ENCODE results near the gene SLC4A1.

SLC4A1 gene

GRCh38 chr17:44283344-44284023 lies 15.5 kb upstream of the SLC4A1 start:
- DNase-seq: no peak

GRCh38 chr17:44282264-44282663 lies 14.3 kb upstream of the SLC4A1 start:
- DNase-seq: no peak

GRCh38 chr17:44281570-44281969 lies 13.6 kb upstream of the SLC4A1 start:
- DNase-seq: no peak

GRCh38 chr17:44280392-44280937 lies 12.5 kb upstream of the SLC4A1 start:
- no peak for DNase-seq

DNA sequence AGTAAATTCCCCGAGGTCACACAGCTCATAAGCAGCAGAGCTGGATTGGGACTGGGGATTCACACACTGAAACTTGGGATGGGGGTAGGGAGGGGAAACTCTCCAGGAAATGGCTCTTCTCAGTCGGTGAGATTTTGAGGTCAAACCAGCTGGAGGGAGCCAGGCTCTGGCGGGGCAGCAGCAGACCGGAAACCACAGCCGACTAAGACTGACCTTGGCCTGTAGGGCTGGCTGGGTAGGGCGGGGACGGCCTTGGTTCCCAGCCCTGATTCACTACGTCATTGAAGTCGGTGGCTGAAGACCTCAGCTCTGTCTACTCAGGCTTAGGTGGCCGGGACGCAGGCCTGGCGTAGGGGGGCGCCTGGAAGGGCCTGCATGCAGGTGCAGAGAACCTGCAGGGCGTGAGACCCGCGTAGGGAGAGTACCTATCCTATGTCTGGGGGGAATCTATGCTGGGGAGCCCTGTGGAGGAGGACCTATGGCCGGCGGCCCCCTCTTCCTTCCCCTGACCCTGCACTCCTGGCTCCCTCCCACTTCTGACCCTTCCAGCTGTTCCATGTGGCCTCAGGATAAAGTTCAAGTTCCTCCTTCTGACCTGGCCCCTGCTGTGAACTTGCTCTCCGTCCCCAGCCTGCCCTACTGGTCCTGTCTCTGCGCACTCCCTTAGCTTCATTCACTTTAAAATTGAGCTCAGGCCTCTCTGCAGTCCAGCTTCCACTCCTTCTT lies 11.9 kb upstream of the SLC4A1 start:
- peak; percentile 94 to 95 (median 94) for DNase-seq

DNA sequence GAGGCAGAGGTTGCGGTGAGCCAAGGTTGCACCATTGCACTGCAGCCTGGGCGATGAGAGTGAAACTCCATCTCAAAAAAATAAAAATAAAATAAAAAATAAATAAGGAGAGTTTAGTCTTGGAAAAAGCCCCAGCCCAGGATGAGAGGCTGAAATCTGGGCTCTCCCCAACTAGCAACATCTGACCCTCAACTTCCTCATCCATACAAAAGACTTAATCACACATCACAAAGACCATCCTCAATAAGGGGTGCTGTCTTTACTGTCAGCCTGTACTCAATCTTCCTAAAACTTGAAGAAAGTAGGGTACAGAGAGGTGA lies 11.4 kb upstream of the SLC4A1 start:
- no peak for DNase-seq

GRCh38 chr17:44277976-44278375 lies 10.0 kb upstream of the SLC4A1 start:
- no peak for DNase-seq

GRCh38 chr17:44273607-44274006 lies 5.7 kb upstream of the SLC4A1 start:
- DNase-seq: no peak

- DNase-seq: no peak
Observed at GRCh38 chr17:44272954-44273353, 5.0 kb upstream of the SLC4A1 start.

- no peak for DNase-seq
Observed at GRCh38 chr17:44272321-44272951, 4.5 kb upstream of the SLC4A1 start.

GRCh38 chr17:44269535-44270240 lies 1.8 kb upstream of the SLC4A1 start:
- DNase-seq: no peak

DNA sequence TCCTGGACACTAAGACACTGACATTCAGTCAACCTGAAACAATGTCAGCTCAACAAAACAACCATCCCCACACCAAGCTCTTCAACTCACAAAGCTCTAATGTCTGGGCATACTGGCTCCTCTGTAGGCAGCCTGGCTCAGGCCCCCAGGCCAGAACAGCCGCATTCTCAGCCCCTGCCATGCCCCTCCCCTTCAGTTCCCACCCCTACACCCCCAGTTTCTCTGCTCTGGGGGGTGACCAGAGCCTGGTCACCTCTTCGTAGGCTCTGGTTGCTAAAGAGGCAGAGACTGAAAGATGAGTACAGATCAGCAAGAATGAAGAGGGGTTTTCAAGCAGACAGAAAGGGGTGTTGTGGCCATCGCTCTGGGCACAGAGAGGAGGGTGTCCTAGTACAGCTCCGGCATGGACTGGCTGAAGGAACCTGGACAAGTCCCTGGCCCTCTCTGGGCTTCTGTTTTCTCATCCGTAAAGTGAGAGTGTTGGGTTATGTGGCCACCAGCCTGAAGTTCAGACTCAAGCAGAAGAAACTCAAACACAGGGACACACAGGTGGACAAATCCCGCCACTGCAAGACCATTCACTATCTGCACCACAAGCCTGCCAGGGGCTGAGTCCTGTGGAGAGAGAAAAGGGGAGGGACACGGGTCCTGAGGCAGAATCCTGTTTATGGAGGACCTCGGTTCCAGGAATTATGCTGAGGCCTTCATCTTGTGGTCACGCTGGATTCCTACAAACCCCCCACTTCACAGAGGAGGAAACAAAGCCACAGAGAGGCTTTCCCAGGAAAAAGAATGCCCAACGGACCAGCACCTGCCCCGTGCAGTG lies 987 bp upstream of the SLC4A1 start:
- DNase-seq: no peak

- DNase-seq: no peak
Observed at GRCh38 chr17:44267165-44267455, 825 bp downstream of the SLC4A1 start.

- no peak for DNase-seq
Observed at GRCh38 chr17:44266402-44267164, 1.4 kb downstream of the SLC4A1 start.

GRCh38 chr17:44263345-44263902 lies 4.5 kb downstream of the SLC4A1 start:
- no peak for DNase-seq

DNA sequence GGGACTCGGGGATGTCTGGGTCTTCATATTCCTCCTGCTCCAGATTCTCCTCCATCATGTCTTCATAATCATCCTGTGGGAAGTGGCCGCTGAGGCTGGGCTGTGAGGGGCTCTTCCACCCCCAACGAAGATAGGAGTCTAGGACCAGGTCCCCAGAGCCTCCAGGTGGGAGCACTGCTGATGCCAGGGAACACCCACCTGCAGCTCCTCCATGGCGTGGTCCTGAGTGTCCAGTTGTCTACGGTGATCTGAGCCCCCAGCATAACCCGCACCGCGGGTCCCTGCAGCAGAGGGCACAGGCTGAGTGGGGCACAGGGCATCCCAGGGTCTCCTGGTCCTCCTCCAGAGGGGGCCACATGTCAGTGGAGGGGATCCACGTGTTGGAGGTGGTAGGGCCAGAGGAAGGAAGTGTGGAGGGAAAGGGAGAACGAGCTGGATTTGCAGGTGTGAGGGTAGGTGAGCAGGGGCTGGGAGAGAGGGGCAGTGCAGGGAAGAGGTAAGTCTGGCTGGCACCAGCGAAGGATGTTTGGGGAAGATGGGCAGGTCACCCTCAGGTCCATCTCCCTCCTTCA lies 5.2 kb downstream of the SLC4A1 start:
- no peak for DNase-seq

DNA sequence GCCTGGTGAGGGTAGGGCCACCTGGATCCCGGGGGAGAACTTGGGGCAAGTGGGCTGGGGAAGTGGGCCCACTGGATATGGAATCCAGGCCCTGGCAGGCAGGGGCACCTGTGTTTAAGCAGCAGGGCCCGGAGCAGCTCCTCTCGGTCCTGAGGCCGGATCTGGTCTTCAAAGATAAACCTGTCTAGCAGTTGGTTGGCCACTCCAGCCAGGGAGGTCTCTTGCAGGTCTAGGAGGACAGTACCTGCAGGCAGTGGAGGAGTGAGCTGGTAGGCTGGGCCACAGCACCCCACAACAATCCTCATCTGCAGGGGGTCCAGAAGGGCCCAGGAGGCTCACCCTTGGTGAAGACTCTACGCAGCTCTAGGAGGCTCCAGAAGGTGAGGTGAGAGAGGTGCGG lies 7.6 kb downstream of the SLC4A1 start:
- DNase-seq: no peak

DNA sequence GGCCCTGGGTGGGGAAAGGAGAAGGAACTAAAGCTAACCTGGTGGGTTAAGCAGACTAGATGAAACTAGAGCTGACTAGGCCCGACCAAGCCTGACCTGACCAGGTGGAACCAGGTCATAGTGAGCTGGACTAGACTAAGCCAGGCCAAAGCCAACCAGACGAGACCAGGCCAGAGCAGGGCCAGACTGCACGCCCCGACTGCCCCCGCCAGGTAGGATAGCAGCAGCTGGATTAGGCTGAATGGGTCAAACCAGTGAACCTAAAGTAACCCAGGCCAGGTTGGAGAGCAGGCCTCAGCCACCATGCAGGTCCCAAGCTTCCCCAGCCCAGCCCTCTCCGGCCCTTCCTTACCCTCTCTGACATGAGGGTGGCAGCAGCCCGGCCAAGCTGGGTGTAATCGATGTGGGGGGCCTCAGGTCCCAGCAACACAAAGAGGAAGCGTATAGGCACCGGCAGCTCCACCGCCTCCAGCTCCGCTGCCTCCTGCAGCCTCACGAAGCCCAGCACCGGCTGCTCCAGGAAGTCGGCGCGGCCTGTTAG lies 9.1 kb downstream of the SLC4A1 start:
- DNase-seq: no peak

DNA sequence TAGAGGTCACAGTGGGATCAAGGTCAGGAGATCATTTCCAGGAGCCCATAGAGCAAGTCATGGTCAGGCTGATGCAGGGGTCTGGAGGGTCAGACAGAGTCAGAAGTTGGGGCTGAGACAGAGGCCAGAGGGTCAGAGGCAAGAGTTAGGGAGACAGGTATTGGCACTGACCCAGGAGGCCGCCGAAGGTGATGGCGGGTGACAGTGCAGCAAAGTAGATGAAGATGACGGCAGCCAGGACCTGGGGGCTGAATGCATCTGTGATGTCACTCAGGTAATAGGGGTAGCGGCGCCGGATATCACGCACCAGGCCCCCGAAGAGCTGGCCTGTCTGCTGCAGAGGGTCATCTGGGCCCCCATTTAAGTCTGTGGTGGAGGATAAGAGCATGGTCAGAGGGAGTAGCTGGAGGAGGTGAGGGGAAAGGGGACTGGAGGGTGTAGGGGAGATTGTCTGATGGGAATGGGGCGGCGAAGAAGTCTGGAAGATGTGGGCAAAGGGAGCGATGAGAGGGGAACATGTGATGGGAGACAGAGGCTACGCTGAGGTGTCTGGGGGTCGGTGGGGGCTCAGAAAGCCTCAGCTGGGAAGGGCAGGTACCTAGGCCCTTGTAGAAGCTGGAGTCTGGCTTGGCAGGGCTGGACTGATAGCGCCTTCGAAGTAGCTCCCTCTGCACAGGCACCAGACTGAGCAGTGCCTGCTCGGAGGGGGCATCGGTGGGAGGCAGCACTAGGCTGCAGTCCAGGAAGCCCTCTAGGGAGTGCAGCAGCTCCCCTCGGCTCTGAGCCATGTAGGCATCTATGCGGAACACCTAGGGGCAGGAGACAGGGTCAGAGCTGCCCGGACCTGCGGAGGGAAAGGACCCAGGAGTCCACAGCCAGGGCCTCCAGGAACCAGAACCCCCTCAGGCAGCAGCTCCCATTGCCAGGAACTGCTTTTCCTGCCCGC lies 9.8 kb downstream of the SLC4A1 start:
- no peak for DNase-seq

GRCh38 chr17:44256671-44257070 lies 11.3 kb downstream of the SLC4A1 start:
- no peak for DNase-seq
